Measurements from ENCODE around the gene KCTD11.

The KCTD11 gene

GRCh38 chr17:7374353-7374752 lies 22.4 kb downstream of the KCTD11 start:
- peaks cover 3% of the 10 kb centered on the region for H3K79me2 ChIP-seq
- H3K4me3 ChIP-seq (ENCODE audit: low read depth, low read length): no peak overlapping the region
- H2AFZ ChIP-seq: no peak overlapping the region
- no peaks in the 10 kb centered on the region for H3K36me3 ChIP-seq (ENCODE audit: control insufficient read depth, insufficient read depth, low read length)
- H3K27ac ChIP-seq: no peak overlapping the region
- H3K9ac ChIP-seq: no peak overlapping the region
- H3K27me3 ChIP-seq (ENCODE audit: control insufficient read depth, insufficient read depth, low read length): no peaks in the 10 kb centered on the region
- H3K4me1 ChIP-seq: peaks cover under 1% of the 10 kb centered on the region
- H3K4me2 ChIP-seq (ENCODE audit: low read length): no peak overlapping the region
- H3K9me3 ChIP-seq (ENCODE audit: control insufficient read depth, low read length): no peaks in the 10 kb centered on the region
- no peak for TF ChIP-seq CTCF (IDR thresholded peaks at IDR 0.05)

GRCh38 chr17:7379134-7379533 lies 27.2 kb downstream of the KCTD11 start:
- no peaks in the 10 kb centered on the region for H3K27me3 ChIP-seq (ENCODE audit: control insufficient read depth, insufficient read depth, low read length)

GRCh38 chr17:7380321-7380720 lies 28.4 kb downstream of the KCTD11 start:
- Histone ChIP-seq H3K79me2 (peaks cover 6% of the 10 kb centered on the region), H3K4me1 (peaks cover 17% of the 10 kb centered on the region), H3K27ac (peak overlapping the region; percentile 88), H3K4me2 (ENCODE audit: low read length) (peak overlapping the region; percentile 91), H3K27me3 (ENCODE audit: control insufficient read depth, insufficient read depth, low read length) (no peaks in the 10 kb centered on the region), H3K9ac (no peak overlapping the region), H3K36me3 (ENCODE audit: control insufficient read depth, insufficient read depth, low read length) (no peaks in the 10 kb centered on the region), H2AFZ (peak overlapping the region; percentile 97), H3K4me3 (ENCODE audit: low read depth, low read length) (peak overlapping the region; percentile 63), H3K9me3 (ENCODE audit: control insufficient read depth, low read length) (no peaks in the 10 kb centered on the region)
- no peak for TF ChIP-seq CTCF (IDR thresholded peaks at IDR 0.05)

More at GRCh38 chr17:7379134-7379533, 27.2 kb downstream of the KCTD11 start:
- peaks cover 17% of the 10 kb centered on the region for H3K4me1 ChIP-seq
- no peaks in the 10 kb centered on the region for H3K9me3 ChIP-seq (ENCODE audit: control insufficient read depth, low read length)
- H3K4me3 ChIP-seq (ENCODE audit: low read depth, low read length): no peak overlapping the region
- no peak for TF ChIP-seq CTCF (IDR thresholded peaks at IDR 0.05)
- H3K79me2 ChIP-seq: peaks cover 6% of the 10 kb centered on the region
- H3K9ac ChIP-seq: no peak overlapping the region
- H3K27ac ChIP-seq: no peak overlapping the region
- H3K36me3 ChIP-seq (ENCODE audit: control insufficient read depth, insufficient read depth, low read length): no peaks in the 10 kb centered on the region
- no peak overlapping the region for H2AFZ ChIP-seq
- no peak overlapping the region for H3K4me2 ChIP-seq (ENCODE audit: low read length)

- Histone ChIP-seq H2AFZ (peak within 1 kb of the TSS; percentile 97), H3K4me2 (ENCODE audit: low read length) (peak within 1 kb of the TSS; percentile 91), H3K36me3 (ENCODE audit: control insufficient read depth, insufficient read depth, low read length) (no peaks in the 10 kb centered on the region), H3K4me1 (peaks cover 17% of the 10 kb centered on the region), H3K79me2 (peaks cover 6% of the 10 kb centered on the region), H3K9me3 (ENCODE audit: control insufficient read depth, low read length) (no peaks in the 10 kb centered on the region), H3K27me3 (ENCODE audit: control insufficient read depth, insufficient read depth, low read length) (no peaks in the 10 kb centered on the region), H3K27ac (peak within 1 kb of the TSS; percentile 88), H3K4me3 (ENCODE audit: low read depth, low read length) (peak within 1 kb of the TSS; percentile 63), H3K9ac (no peak within 1 kb of the TSS)
- no peak for TF ChIP-seq CTCF (IDR thresholded peaks at IDR 0.05)
Measured at GRCh38 chr17:7380855-7381683, 29.1 kb downstream of the KCTD11 start, which contains the start of gene TNK1. TSS of gene TNK1 (plus strand) at chr17:7381089. CDS start at chr17:7382927, 1,838 bp downstream.

All from parathyroid adenoma (tissue), 2 donors.